ENCODE measurements around the gene ACAA1. TPM values are rescaled to one million over a fixed set of nuclear protein-coding genes. Genes with fewer than 3 reads are reported as not detected.

Gene ACAA1
- total and polyA plus RNA-seq, 2 of the 13 experiments (the other 11 are each of a cell fraction or from before 2014, with no cell fraction given) = 60.8 to 188 TPM

DNA sequence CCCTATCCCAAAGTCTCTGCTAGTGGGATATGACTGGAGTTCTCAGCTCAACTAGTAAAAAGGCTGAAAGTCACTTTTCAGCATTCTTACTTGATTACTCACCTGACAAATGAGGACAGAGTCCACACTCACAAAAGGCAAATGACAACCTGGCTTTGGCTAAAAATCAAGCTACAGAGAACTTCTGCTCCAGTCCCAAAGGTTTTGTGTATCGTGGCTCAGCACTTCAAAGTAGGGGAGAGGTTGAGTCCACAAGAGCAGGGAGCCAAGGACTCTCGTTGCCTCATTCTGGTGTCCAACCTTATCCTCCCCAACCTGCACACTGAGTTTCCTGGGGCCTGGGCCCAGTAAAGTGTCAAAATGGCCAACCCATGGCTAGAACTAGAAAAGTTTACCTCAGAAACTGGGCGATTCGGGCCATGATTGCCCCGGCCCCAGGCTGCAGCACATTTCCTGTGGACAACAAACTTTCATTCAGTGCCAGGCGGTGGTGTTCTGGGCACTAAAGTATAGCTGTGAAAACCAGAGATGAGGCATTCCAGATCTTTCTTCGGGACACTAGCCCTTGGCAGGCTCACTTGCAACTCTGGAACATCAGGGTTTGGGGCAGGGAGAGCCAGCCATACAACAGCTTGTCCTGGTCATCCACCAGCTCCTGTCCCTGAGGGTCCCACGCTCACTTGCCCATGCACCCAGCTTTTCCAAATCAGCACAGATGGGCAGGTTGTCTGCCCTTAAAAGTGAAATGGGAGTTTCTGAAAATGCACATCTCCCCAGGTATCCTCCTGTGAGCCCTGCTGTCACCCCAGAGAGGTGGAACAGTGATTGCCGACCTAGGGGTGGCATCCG is 3.1 kb downstream of the ACAA1 start (continued):
- TF ChIP-seq ZFP36 (IDR thresholded peaks at IDR 0.05; ENCODE audit: borderline replicate concordance, low read depth, low read length, partially characterized antibody) = no peak
- TF ChIP-seq, protein P1, sequence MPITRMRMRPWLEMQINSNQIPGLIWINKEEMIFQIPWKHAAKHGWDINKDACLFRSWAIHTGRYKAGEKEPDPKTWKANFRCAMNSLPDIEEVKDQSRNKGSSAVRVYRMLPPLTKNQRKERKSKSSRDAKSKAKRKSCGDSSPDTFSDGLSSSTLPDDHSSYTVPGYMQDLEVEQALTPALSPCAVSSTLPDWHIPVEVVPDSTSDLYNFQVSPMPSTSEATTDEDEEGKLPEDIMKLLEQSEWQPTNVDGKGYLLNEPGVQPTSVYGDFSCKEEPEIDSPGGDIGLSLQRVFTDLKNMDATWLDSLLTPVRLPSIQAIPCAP (CRISPR knock-in tag; IDR thresholded peaks at IDR 0.05; ENCODE audit: low read depth) = no peak
- TF ChIP-seq ZNF766 (CRISPR knock-in tag; IDR thresholded peaks at IDR 0.05; ENCODE audit: borderline replicate concordance) = no peak
- TF ChIP-seq HOXA7 (CRISPR knock-in tag; IDR thresholded peaks at IDR 0.05) = no peak
- no peak for TF ChIP-seq GLI4 (CRISPR knock-in tag; IDR thresholded peaks at IDR 0.05; ENCODE audit: borderline replicate concordance)
- TF ChIP-seq MTERF4 (CRISPR knock-in tag; IDR thresholded peaks at IDR 0.05) = no peak
- TF ChIP-seq THAP11 (CRISPR knock-in tag; IDR thresholded peaks at IDR 0.05) = 0 out of 2 replicates have a peak, but pooled peaks have one; percentile 62
- no peak for TF ChIP-seq FOXP1 (IDR thresholded peaks at IDR 0.05)
- peak; percentile 70 for TF ChIP-seq FOXP1 (CRISPR knock-in tag; IDR thresholded peaks at IDR 0.05)
- no peak for TF ChIP-seq PAWR (CRISPR knock-in tag; IDR thresholded peaks at IDR 0.05; ENCODE audit: borderline replicate concordance)
- no peak for TF ChIP-seq ZNF768 (CRISPR knock-in tag; IDR thresholded peaks at IDR 0.05)
- peak; percentile 80 for TF ChIP-seq SMYD3 (CRISPR knock-in tag; IDR thresholded peaks at IDR 0.05)
- TF ChIP-seq HMG20A (CRISPR knock-in tag; IDR thresholded peaks at IDR 0.05; ENCODE audit: borderline replicate concordance) = peak; percentile 80; the same call in 1 of the 2 replicates
- TF ChIP-seq, protein P2, sequence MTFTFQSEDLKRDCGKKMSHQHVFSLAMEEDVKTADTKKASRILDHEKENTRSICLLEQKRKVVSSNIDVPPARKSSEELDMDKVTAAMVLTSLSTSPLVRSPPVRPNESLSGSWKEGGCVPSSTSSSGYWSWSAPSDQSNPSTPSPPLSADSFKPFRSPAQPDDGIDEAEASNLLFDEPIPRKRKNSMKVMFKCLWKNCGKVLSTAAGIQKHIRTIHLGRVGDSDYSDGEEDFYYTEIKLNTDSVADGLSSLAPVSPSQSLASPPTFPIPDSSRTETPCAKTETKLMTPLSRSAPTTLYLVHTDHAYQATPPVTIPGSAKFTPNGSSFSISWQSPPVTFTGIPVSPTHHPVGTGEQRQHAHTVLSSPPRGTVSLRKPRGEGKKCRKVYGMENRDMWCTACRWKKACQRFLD (CRISPR knock-in tag; IDR thresholded peaks at IDR 0.05; ENCODE audit: borderline replicate concordance) = no peak
- no peak; the same call in 1 of the 2 replicates for TF ChIP-seq SP5 (CRISPR knock-in tag; IDR thresholded peaks at IDR 0.05; ENCODE audit: borderline replicate concordance, low read depth)
- TF ChIP-seq NRL (CRISPR knock-in tag; IDR thresholded peaks at IDR 0.05; ENCODE audit: borderline replicate concordance) = peak; percentile 50; the same call in 1 of the 2 replicates
- no peak for TF ChIP-seq REXO4 (CRISPR knock-in tag; IDR thresholded peaks at IDR 0.05; ENCODE audit: borderline replicate concordance)
- TF ChIP-seq KLF15 (CRISPR knock-in tag; IDR thresholded peaks at IDR 0.05; ENCODE audit: borderline replicate concordance) = no peak
- no peak for TF ChIP-seq MBNL3 (CRISPR knock-in tag; conservative IDR thresholded peaks at IDR 0.05)
- TF ChIP-seq, protein P3, sequence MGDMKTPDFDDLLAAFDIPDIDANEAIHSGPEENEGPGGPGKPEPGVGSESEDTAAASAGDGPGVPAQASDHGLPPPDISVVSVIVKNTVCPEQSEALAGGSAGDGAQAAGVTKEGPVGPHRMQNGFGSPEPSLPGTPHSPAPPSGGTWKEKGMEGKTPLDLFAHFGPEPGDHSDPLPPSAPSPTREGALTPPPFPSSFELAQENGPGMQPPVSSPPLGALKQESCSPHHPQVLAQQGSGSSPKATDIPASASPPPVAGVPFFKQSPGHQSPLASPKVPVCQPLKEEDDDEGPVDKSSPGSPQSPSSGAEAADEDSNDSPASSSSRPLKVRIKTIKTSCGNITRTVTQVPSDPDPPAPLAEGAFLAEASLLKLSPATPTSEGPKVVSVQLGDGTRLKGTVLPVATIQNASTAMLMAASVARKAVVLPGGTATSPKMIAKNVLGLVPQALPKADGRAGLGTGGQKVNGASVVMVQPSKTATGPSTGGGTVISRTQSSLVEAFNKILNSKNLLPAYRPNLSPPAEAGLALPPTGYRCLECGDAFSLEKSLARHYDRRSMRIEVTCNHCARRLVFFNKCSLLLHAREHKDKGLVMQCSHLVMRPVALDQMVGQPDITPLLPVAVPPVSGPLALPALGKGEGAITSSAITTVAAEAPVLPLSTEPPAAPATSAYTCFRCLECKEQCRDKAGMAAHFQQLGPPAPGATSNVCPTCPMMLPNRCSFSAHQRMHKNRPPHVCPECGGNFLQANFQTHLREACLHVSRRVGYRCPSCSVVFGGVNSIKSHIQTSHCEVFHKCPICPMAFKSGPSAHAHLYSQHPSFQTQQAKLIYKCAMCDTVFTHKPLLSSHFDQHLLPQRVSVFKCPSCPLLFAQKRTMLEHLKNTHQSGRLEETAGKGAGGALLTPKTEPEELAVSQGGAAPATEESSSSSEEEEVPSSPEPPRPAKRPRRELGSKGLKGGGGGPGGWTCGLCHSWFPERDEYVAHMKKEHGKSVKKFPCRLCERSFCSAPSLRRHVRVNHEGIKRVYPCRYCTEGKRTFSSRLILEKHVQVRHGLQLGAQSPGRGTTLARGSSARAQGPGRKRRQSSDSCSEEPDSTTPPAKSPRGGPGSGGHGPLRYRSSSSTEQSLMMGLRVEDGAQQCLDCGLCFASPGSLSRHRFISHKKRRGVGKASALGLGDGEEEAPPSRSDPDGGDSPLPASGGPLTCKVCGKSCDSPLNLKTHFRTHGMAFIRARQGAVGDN (CRISPR knock-in tag; IDR thresholded peaks at IDR 0.05) = peak; percentile 94
- 0 out of 2 replicates have a peak, but pooled peaks have one; percentile 39 for TF ChIP-seq SIX1 (CRISPR knock-in tag; IDR thresholded peaks at IDR 0.05; ENCODE audit: borderline replicate concordance)
- no peak for TF ChIP-seq AGO2 (optimal IDR thresholded peaks at IDR 0.05; ENCODE audit: low read depth, low read length)
